ENCODE measurements around the gene TMC1.

Gene TMC1

DNA sequence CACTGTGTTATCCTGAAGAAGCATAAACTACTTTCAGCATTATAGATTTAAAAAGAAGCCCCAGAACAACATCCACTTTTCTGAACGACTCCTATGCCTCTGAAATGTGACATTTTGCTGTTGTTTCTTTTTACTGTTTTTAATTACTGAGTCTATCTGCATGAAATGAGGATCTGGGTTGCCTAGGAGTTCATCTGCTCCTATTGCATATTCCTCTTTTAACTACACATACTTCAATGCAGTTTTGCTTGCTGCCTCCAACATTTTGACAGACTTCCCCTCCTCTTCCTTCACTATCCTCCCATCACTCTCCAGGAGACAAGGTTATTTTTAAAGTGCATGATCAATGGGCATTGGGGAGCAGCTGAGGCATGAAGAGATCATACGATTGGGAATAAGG, 164.5 kb downstream of the TMC1 start:
- TF ChIP-seq, protein P1, sequence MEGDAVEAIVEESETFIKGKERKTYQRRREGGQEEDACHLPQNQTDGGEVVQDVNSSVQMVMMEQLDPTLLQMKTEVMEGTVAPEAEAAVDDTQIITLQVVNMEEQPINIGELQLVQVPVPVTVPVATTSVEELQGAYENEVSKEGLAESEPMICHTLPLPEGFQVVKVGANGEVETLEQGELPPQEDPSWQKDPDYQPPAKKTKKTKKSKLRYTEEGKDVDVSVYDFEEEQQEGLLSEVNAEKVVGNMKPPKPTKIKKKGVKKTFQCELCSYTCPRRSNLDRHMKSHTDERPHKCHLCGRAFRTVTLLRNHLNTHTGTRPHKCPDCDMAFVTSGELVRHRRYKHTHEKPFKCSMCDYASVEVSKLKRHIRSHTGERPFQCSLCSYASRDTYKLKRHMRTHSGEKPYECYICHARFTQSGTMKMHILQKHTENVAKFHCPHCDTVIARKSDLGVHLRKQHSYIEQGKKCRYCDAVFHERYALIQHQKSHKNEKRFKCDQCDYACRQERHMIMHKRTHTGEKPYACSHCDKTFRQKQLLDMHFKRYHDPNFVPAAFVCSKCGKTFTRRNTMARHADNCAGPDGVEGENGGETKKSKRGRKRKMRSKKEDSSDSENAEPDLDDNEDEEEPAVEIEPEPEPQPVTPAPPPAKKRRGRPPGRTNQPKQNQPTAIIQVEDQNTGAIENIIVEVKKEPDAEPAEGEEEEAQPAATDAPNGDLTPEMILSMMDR (IDR thresholded peaks at IDR 0.05; ENCODE audit: borderline replicate concordance, control extremely low read depth, extremely low read depth, insufficient read depth, missing control alignments), result no peak
- no peak for DNase-seq (ENCODE audit: low spot score)
- in situ Hi-C loops (cut with MboI; ENCODE audit: low sequenced_read_pairs, unreplicated experiment), result no loop called here

DNA sequence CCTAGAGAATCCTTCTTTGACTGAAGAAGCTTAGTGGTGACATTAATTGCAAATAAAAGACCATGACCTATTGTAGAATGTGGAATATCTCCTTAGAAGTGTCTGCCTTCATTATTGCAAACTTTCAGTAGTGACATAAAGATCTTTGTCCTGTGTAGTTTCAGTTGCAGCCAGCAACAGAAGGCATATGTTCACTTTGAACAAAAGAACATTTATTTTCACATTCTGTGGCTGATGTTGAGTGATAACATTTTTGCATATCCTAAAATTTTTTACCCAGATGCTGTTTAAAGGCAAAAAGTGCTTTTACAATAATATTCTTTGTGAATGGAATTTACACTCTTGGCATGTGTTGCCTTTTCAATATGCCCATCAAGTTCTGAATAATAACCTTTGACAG, 165.9 kb downstream of the TMC1 start:
- DNase-seq (ENCODE audit: low spot score), result no peak
- TF ChIP-seq, protein P1 (IDR thresholded peaks at IDR 0.05; ENCODE audit: borderline replicate concordance, control extremely low read depth, extremely low read depth, insufficient read depth, missing control alignments), result no peak
- in situ Hi-C loops (cut with MboI; ENCODE audit: low sequenced_read_pairs, unreplicated experiment), result no loop called here

DNA sequence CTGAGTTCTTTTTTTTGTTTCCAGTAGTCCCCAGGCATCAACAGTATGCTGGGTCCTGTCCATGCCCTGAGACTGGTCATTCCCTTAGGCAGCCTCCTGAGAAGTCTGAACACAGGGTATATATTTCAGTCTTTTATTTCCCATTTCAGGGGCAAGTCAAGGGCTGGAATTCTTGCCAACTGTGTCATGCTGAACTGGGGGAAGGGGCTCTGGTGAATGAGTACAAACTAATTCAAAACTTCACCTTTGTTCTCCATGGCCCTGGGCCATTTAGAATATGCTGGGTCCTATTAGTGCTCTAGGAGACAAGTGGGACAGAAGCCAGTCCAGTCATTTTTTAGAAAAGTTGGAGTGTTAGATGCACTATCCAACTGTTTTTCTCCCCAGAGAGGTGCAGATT, 170.3 kb downstream of the TMC1 start:
- DNase-seq (ENCODE audit: low spot score), result no peak
- TF ChIP-seq, protein P1 (IDR thresholded peaks at IDR 0.05; ENCODE audit: borderline replicate concordance, control extremely low read depth, extremely low read depth, insufficient read depth, missing control alignments), result no peak
- in situ Hi-C loops (cut with MboI; ENCODE audit: low sequenced_read_pairs, unreplicated experiment), result no loop called here

DNA sequence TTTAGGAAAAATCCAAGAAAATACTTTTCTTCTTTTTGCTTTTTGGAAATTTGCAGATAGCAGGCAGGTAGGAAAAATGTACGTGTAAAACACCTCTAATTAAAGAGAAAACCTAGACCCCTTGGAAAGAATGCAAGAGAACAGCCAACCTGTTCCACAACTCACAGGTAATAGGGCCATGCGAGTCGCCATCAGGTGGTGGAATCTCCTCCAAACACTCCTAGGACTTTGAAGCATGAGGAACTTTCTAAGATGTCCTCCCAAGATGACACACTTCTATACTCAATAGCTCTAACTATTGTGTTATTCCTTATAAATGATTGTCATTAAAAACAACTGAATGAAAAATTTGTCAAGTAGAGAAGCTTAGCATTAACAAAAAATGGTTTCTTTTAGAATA, 174.0 kb downstream of the TMC1 start:
- in situ Hi-C loops (cut with MboI; ENCODE audit: low sequenced_read_pairs, unreplicated experiment), result no loop called here
- TF ChIP-seq, protein P1 (IDR thresholded peaks at IDR 0.05; ENCODE audit: borderline replicate concordance, control extremely low read depth, extremely low read depth, insufficient read depth, missing control alignments), result no peak
- DNase-seq (ENCODE audit: low spot score), result no peak

DNA sequence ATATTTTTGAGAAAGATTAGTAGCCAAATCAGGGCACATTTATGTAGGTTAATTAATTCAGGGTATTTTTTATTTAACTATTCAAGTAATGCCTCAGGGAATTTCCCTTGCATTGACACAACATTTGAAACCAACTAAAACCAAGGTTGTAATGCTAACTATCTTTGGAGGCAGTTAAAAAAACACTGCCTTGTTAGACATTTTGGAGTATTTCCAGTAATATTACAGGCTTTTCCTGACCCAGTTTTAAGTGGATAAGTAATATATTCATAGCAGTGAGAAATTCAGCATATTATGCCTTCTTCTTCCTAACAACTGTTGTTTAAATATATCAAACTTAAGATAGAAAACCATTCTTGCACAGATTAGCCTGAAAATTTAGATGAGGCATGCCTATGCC, 175.1 kb downstream of the TMC1 start:
- TF ChIP-seq, protein P1 (IDR thresholded peaks at IDR 0.05; ENCODE audit: borderline replicate concordance, control extremely low read depth, extremely low read depth, insufficient read depth, missing control alignments), result no peak
- in situ Hi-C loops (cut with MboI; ENCODE audit: low sequenced_read_pairs, unreplicated experiment), result no loop called here
- DNase-seq (ENCODE audit: low spot score), result no peak

DNA sequence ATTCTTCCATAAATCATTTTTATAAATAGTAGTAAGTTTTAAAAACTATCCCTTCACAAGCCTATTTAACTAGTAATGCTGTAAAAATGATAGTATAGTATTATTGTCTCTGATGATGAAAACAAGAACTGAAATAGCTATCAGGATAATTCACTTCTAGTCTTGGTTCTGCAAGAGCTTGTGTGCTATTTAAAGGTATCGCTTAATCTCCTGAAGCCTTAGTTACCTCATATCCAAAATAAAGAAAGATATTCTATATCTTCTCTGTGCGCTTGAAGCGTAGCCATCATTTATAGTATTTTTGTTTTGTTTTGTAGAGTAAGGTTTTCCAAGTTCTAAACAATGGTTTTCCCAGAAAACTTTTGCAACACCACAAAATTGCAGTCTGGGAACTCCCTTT, 180.1 kb downstream of the TMC1 start:
- in situ Hi-C loops (cut with MboI; ENCODE audit: low sequenced_read_pairs, unreplicated experiment), result no loop called here
- TF ChIP-seq, protein P1 (IDR thresholded peaks at IDR 0.05; ENCODE audit: borderline replicate concordance, control extremely low read depth, extremely low read depth, insufficient read depth, missing control alignments), result no peak
- DNase-seq (ENCODE audit: low spot score), result no peak

DNA sequence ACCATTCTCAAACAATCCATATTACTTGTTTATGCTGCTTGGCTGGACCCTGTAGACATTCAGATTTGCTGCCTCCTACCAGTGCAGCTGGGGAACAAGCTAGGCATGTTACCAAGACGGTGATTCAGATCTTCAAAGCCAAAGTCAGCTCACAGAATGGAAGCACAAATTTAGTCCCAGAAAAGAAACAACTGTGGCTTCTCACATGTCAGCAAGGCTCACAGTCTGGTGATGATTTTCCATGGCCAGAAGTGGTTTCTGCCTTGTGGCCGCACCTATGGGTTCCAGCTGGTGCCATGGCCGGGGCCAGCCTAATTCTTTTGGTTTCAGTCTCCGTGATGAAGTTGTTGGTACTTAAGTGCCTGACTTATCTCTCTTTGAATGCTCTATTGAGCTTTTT, 182.2 kb downstream of the TMC1 start:
- TF ChIP-seq, protein P1 (IDR thresholded peaks at IDR 0.05; ENCODE audit: borderline replicate concordance, control extremely low read depth, extremely low read depth, insufficient read depth, missing control alignments), result no peak
- in situ Hi-C loops (cut with MboI; ENCODE audit: low sequenced_read_pairs, unreplicated experiment), result no loop called here
- no peak for DNase-seq (ENCODE audit: low spot score)

Measured in GM13976 (cell line).